ENCODE results near the gene CDH13.

- TF ChIP-seq TAF1 (IDR thresholded peaks at IDR 0.05; ENCODE audit: borderline replicate concordance, low read depth, low read length) (no peak), POLR2A (IDR thresholded peaks at IDR 0.05; ENCODE audit: low read depth, low read length) (no peak)
Measured at GRCh38 chr16:82878466-82878865, 251.7 kb downstream of the CDH13 start.
